ENCODE data around the gene VSTM2L.

GRCh38 chr20:37921341-37921929 is 18.5 kb downstream of the VSTM2L start:
- TF ChIP-seq, protein P1, sequence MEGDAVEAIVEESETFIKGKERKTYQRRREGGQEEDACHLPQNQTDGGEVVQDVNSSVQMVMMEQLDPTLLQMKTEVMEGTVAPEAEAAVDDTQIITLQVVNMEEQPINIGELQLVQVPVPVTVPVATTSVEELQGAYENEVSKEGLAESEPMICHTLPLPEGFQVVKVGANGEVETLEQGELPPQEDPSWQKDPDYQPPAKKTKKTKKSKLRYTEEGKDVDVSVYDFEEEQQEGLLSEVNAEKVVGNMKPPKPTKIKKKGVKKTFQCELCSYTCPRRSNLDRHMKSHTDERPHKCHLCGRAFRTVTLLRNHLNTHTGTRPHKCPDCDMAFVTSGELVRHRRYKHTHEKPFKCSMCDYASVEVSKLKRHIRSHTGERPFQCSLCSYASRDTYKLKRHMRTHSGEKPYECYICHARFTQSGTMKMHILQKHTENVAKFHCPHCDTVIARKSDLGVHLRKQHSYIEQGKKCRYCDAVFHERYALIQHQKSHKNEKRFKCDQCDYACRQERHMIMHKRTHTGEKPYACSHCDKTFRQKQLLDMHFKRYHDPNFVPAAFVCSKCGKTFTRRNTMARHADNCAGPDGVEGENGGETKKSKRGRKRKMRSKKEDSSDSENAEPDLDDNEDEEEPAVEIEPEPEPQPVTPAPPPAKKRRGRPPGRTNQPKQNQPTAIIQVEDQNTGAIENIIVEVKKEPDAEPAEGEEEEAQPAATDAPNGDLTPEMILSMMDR (IDR thresholded peaks at IDR 0.05; ENCODE audit: low read depth, low read length) = no peak
- TF ChIP-seq EZH2phosphoT487 (IDR thresholded peaks at IDR 0.05; ENCODE audit: low read depth) = no peak

Data from OCI-LY3 (cell line).